Measurements from ENCODE around the gene BARHL2.

The BARHL2 gene

DNA sequence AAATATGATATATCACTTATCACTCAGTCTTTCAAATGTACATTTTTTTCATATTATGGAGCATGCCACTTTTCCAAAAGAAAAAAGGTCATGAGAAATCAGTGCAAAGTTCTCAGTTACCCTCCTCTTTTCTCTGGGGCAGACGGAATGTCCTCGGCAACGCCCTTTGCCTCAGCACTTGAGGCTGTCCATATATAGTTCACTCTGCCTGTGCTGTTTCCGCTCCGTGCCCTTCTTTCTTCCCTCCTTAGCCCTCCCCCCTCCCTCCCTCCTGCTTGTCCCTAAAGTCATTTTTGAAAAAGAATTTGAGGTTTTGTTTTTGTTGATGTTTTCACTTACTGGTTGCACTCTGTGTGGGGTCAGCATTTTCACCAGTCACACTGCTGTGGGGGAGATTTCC is 5.4 kb downstream of the BARHL2 start:
- in situ Hi-C loops (cut with MboI; ENCODE audit: low sequenced_read_pairs), result no loop called here

DNA sequence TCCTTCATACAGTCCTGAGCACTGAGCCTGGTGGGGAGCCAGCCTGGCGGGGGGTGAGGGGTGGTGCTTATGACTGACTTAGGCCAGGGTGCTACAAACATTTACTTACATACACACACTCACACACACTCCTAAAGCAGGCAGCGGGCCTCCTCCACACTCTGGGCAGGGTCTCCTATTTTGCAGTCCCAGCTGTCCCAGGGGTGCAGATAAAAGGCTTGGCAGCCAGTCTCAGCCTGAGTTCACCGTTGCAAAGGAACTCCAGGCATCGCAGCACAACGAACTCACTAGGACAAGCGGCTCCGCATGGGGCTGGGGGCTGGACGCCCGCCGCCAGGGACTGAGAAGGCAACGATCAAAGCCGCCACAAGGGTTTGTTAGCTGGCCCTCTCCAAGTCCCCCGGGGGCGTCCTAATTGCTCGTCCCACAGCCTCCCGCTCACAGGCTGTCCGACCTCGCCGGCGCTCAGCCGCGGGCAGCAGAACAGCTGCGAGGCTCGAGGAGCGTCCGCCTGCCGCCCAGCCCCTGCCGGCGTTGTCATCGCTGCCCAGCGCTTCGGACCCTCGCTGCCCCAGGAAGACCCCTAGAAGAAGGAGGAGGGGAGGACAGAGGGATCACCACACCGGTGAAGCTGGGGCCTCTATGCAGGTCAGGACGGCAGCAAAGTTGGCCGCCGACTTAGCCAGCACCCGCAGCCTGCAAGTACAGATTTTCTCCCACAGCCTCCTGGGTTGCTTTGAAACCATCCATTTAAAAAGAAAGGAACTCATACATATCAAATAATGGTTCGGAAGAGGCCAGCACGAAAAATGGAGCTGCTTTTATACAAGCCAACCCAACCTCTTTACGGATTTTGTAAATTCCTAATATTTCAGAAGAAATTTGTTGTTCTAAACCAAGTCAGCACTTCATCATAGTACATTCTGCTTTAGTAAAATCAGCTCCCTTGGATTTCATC is 6.2 kb downstream of the BARHL2 start:
- in situ Hi-C loops (cut with MboI; ENCODE audit: low sequenced_read_pairs), result no loop called here

DNA sequence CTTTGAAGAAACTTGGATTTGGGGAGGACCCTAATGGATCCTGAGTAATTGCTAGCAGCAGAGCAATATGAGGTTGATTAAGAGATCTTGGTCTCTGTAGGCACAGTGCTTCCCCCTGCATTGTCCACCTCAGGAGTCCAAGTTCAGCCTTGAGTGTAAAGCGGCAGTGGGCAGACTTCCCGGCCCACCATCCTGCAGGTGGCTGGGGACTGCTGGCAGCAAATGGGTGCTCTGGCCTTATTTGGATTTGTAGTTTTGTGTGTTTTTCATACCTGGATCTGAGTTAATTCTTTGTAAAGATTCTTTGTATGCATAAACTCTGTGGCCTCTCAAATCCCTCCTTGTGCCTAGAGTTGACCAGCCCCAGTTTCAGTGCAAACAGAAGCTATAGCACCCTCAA is 7.6 kb downstream of the BARHL2 start:
- in situ Hi-C loops (cut with MboI; ENCODE audit: low sequenced_read_pairs), result no loop called here

GRCh38 chr1:90708826-90709225 is 8.3 kb downstream of the BARHL2 start:
- in situ Hi-C loops (cut with MboI; ENCODE audit: low sequenced_read_pairs), result no loop called here

DNA sequence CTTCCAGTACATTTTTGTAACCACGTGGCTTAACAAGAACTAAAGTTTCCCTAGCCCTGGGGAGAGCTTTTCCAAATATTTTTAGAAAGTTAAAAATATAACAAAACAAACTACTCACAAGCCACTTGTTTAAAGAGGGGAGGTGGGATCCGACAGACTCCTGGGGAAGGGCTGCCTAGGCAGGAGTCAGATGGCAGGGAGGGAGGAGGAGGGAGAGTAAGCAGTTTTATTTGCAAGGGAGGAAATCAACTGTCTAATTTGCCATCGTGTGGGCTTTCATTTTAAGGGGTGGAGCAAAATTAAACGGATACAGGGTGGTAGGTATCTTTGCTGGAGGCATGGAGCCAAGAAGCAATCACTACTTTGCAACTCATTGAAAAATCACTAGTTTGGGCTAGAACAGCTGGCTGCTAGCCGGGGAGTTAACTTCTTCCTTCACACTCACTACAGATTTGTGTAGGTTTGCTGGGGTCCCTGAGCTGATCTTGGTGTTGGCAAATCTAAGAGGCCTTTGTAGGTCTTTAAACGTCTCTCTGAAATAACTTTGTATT is 8.8 kb downstream of the BARHL2 start:
- in situ Hi-C loops (cut with MboI; ENCODE audit: low sequenced_read_pairs), result no loop called here

GRCh38 chr1:90707363-90707710 is 9.8 kb downstream of the BARHL2 start:
- in situ Hi-C loops (cut with MboI; ENCODE audit: low sequenced_read_pairs), result no loop called here

DNA sequence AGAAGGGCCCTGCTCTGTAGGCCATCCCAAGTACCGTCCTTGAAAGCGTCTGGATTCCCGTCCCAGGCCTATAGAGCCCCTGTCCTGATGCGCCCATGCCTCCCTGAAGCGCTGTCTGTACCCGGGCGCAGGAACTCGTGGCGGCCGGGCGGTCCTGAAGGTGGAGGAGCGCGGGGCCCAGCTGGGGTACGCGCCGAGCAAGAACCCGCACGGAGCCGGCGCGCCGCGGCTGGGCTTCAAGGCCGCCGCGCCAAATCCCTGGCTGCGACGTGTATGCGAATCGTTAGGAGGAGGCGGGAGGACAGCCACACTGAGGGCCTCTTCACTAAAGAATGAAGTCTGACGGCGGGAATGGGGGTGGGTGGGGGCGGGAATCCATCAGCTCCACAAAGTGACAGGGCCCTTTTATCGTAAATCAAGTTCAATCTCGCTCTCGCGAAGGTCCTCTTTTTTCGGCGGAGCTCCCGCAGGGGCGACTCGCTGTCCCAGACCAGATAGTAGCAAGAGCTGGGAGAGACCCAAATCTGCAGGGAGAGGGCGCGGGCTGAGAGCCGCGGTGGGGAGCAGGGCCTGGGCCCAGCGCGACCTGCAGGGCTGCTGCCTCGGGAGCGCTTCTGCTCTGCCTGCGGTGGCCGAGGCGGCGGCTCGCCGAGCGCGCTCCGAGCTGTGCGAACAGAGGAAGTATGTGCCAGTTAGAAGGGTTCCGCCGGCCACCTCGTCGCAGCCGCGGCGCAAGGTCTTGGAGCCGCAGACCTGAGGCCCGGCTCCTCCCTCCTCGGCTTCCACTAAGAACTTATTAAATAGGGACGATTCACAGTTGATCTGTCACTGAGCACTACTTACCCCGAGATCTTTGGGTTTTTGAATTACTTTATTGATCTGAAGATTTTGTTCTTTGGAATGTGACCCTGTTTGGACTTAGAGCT is 10.4 kb downstream of the BARHL2 start:
- in situ Hi-C loops (cut with MboI; ENCODE audit: low sequenced_read_pairs), result no loop called here

DNA sequence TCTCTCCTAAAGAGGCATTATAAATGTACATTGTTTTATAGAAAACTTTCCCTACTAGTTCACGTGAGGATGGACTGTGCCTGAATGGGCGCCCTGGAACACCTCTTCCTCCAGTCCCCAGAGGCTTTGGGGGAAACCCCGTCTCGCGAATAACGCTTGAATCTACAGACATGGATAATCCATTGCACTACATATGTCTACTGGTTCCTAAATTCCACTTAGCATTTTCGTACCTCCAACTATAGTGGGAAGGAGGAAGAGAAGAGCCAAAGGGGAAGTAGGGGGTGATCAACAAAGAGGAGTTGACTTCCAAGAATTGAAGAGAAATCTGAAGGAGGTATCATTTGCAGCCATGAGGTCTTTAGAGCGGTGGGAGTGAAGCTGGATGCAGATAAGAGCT is 11.1 kb downstream of the BARHL2 start:
- in situ Hi-C loops (cut with MboI; ENCODE audit: low sequenced_read_pairs), result no loop called here

- in situ Hi-C loops (cut with MboI; ENCODE audit: low sequenced_read_pairs), result no loop called here
Observed at GRCh38 chr1:90704817-90705216, 12.3 kb downstream of the BARHL2 start.

DNA sequence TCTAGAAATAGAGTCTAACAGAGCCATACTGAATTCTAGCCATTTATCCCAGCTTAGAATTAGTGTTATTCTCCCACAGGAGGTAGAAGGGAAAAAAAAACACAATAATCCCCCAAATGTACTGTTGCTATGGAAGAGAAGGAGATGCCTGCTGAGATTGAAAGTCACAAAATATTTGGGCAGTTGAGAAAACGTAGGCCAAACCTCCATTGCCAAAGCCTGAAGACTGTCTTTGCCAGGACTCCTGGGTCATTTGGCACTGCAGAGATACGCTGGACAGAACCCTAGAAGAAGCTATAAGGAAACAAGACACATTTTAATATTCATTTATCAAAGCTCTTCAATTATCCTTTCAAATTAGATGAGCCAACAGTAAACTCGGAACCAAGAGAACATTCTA is 22.3 kb downstream of the BARHL2 start:
- in situ Hi-C loops (cut with MboI; ENCODE audit: low sequenced_read_pairs), result no loop called here

- in situ Hi-C loops (cut with MboI; ENCODE audit: low sequenced_read_pairs), result no loop called here
Observed at GRCh38 chr1:90687747-90688146, 29.4 kb downstream of the BARHL2 start.

GRCh38 chr1:90675161-90675847 is 41.8 kb downstream of the BARHL2 start:
- in situ Hi-C loops (cut with MboI; ENCODE audit: low sequenced_read_pairs), result no loop called here

GRCh38 chr1:90671741-90672140 is 45.4 kb downstream of the BARHL2 start:
- in situ Hi-C loops (cut with MboI; ENCODE audit: low sequenced_read_pairs), result no loop called here

GRCh38 chr1:90671251-90671650 is 45.9 kb downstream of the BARHL2 start:
- in situ Hi-C loops (cut with MboI; ENCODE audit: low sequenced_read_pairs), result no loop called here
